Erythroblast (primary cell): ENCODE results near the gene MAST4.

Source experiments
- GATA1 ChIP-seq: IDR thresholded peaks from 2 replicates; pipeline ENCODE4 v1.6.1; 2011; ENCODE audit warnings: low read depth, mild to moderate bottlenecking, control low read depth, low read length, moderate library complexity
- POLR2A ChIP-seq: IDR thresholded peaks from 2 replicates; pipeline ENCODE4 v1.6.1; 2011; ENCODE audit warnings: mild to moderate bottlenecking, low read length

DNA sequence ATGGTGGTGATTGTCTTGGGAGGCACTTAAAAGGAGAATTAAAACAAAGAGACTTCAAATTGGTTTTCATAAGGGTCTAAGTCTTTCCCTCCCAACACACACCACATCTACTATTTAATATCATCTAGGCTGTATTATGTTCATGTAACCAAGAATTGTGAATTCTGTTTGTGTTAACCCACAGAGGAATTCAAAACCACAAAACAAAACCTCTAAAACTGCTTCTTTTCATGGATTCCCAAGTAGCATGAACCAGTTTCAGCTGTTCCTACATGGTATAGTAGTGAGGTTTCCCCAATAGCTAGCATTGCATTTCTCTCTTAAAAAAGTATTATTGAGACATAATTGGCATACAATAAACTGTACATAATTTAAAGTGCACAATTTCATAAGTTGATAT is 316.6 kb downstream of the MAST4 start:
- TF ChIP-seq POLR2A, result no peak
- no peak for TF ChIP-seq GATA1
